Activated CD8-positive, alpha-beta T cell treated with anti-CD3 and anti-CD28 coated beads for 36 hours (primary cell): Measurements from ENCODE around the gene PARM1. TPM values are rescaled to one million over a fixed set of nuclear protein-coding genes. Genes with fewer than 3 reads are reported as not detected.

Experiments
- ATAC-seq: fragments of 200-7000 bp; cut with Tn5 transposase; one replicate; pipeline ENCODE4 v1.10.0; 2021; ENCODE audit warnings: mild to moderate bottlenecking, moderate library complexity
- CTCF ChIA-PET: fragments of 350-600 bp; sonication (Branson Sonifier 250); formaldehyde crosslinking; loops from one replicate; lab custom pipeline; 2021; ENCODE audit warnings: antibody characterized with exemption; lab: Charles Lee
- POLR2A ChIA-PET: fragments of 350-600 bp; sonication (Branson Sonifier 250); formaldehyde crosslinking; loops from one replicate; lab custom pipeline; 2021; ENCODE audit warnings: antibody characterized with exemption; lab: Charles Lee
- DNase-seq: peaks from one replicate; pipeline ENCODE4 v3.0.0-alpha.2; 2020
- H3K27ac Mint-ChIP-seq: one replicate; pipeline ENCODE4 v1.8.0; 2021; ENCODE audit warnings: mild to moderate bottlenecking, mixed read lengths
- H3K27me3 Mint-ChIP-seq: one replicate; pipeline ENCODE4 v1.8.0; 2021; ENCODE audit warnings: mixed read lengths
- H3K36me3 Mint-ChIP-seq: one replicate; pipeline ENCODE4 v1.8.0; 2021; ENCODE audit warnings: low read depth, mixed read lengths
- H3K4me1 Mint-ChIP-seq: one replicate; pipeline ENCODE4 v1.8.0; 2021; ENCODE audit warnings: low read depth, mixed read lengths
- H3K4me3 Mint-ChIP-seq: one replicate; pipeline ENCODE4 v1.8.0; 2021; ENCODE audit warnings: mild to moderate bottlenecking, moderate library complexity, mixed read lengths
- H3K9me3 Mint-ChIP-seq: one replicate; pipeline ENCODE4 v1.8.0; 2021; ENCODE audit warnings: mixed read lengths
- CTCF ChIP-seq: fragments of 200-600 bp; IDR thresholded peaks from one replicate; pipeline ENCODE4 v1.8.0; 2022; ENCODE audit warnings: antibody characterized with exemption, mild to moderate bottlenecking
- intact Hi-C: fragments of 100-400 bp; cut with micrococcal nuclease; formaldehyde crosslinking; loops from one replicate; pipeline ENCODE4 v1.10.0; 2022
- total RNA-seq, 2 experiments: library from RNA; stranded (reverse); gene quantifications; one replicate each; pipeline ENCODE4 v1.2.3, GENCODE V29; 2021

The PARM1 gene
- total RNA-seq, 2 experiments from 2014 or later = 0.07 TPM; not detected in 1

- DNase-seq (no peak), ATAC-seq (no peak)
- Mint-ChIP-seq H3K27me3 (peaks cover 1% of the 10 kb centered on the region), H3K27ac (no peak overlapping the region), H3K4me3 (no peak overlapping the region), H3K36me3 (no peaks in the 10 kb centered on the region), H3K9me3 (no peaks in the 10 kb centered on the region), H3K4me1 (no peaks in the 10 kb centered on the region)
- CTCF ChIA-PET = no interaction called here
- intact Hi-C loops = no loop called here
- no peak for TF ChIP-seq CTCF
- POLR2A ChIA-PET = no interaction called here
These were observed 34.4 kb downstream of the PARM1 start for GRCh38 chr4:74967324-74967723.

DNA sequence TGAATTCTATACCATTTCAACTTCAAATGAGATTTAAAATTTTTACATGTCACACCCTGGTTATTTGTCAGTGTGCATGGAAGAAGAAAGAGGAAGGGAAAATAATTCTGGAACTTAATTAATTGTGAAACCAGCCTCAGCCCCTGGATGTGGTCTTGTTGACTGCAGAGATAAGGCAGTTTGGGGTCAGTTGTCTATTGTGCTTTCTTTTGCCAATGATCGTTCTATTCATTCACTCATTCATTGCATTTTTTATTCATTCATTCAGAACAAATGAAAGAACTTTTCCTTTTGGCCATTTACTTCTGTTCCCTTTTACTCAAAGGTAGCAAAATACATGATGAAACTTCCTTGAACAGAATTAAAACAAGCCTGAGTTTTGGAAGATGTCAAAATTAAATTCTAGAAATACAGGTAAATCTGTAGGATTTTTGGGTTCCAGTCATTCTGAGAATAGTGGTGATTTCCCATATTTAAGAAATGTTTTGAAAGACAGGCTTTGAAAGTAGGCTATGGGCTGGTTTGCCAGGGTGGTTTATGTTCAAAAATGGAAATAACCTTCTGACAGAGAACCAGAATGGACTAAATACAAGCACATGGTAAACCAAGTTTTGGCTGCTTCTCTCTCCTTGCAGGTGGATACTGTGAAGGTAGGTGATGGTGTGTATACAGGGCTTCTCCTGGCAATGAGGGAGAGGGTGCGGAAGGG lies 35.7 kb downstream of the PARM1 start:
- no peak for DNase-seq
- CTCF ChIA-PET = no interaction called here
- Mint-ChIP-seq H3K4me3 (no peak overlapping the region), H3K36me3 (no peaks in the 10 kb centered on the region), H3K9me3 (no peaks in the 10 kb centered on the region), H3K4me1 (no peaks in the 10 kb centered on the region), H3K27me3 (peaks cover 1% of the 10 kb centered on the region), H3K27ac (no peak overlapping the region)
- ATAC-seq = no peak
- intact Hi-C loops = no loop called here
- TF ChIP-seq CTCF = no peak
- POLR2A ChIA-PET = no interaction called here

- H3K27me3 Mint-ChIP-seq = peaks cover 1% of the 10 kb centered on the region
- POLR2A ChIA-PET = no interaction called here
- H3K4me3 Mint-ChIP-seq = no peak overlapping the region
- no peak overlapping the region for H3K27ac Mint-ChIP-seq
- no peaks in the 10 kb centered on the region for H3K4me1 Mint-ChIP-seq
- ATAC-seq (no peak), DNase-seq (no peak)
- H3K9me3 Mint-ChIP-seq = no peaks in the 10 kb centered on the region
- CTCF ChIA-PET = interaction anchor here (1.4 kb wide), 1 partner anchor 15 kb away, joined by 3 read pairs; no protein-coding TSS in a partner anchor
- intact Hi-C loops = no loop called here
- H3K36me3 Mint-ChIP-seq = no peaks in the 10 kb centered on the region
- TF ChIP-seq CTCF = no peak
These were observed 36.9 kb downstream of the PARM1 start for GRCh38 chr4:74969507-74970474.

DNA sequence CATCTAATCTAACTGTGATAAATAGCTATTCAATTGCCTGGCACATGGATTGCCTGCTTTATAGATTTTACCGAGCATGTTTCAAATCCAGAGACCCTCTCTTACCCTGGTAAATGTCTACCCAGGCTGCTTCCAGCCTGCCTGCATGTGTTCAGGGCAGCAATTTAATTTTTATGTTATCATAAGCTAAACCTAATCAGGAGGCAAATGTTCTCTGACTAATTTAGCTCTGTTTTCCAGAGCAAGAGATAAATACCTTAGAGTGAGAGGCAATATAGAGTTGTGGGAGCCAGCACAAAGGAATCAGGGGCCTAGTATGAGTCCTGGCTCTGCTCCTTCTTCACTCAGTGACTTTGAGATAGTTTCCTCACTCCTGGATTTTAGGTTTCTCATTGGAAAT lies 37.7 kb downstream of the PARM1 start:
- TF ChIP-seq CTCF = no peak
- CTCF ChIA-PET = interaction anchor here (1.4 kb wide), 1 partner anchor 14 kb away, joined by 3 read pairs; no protein-coding TSS in a partner anchor

GRCh38 chr4:74971862-74972261 lies 38.9 kb downstream of the PARM1 start:
- ATAC-seq (no peak), DNase-seq (no peak)
- ChIA-PET CTCF (no interaction called here), POLR2A (no interaction called here)
- H3K4me1 Mint-ChIP-seq = no peaks in the 10 kb centered on the region
- H3K36me3 Mint-ChIP-seq = no peaks in the 10 kb centered on the region
- intact Hi-C loops = no loop called here
- H3K27me3 Mint-ChIP-seq = peaks cover 1% of the 10 kb centered on the region
- H3K27ac Mint-ChIP-seq = no peak overlapping the region
- H3K9me3 Mint-ChIP-seq = no peaks in the 10 kb centered on the region
- H3K4me3 Mint-ChIP-seq = no peak overlapping the region
- no peak for TF ChIP-seq CTCF

More for the DNA sequence above, 37.7 kb downstream of the PARM1 start:
- H3K27me3 Mint-ChIP-seq = peaks cover 1% of the 10 kb centered on the region
- DNase-seq (no peak), ATAC-seq (no peak)
- H3K4me3 Mint-ChIP-seq = no peak overlapping the region
- no peaks in the 10 kb centered on the region for H3K9me3 Mint-ChIP-seq
- POLR2A ChIA-PET = no interaction called here
- H3K36me3 Mint-ChIP-seq = no peaks in the 10 kb centered on the region
- no peaks in the 10 kb centered on the region for H3K4me1 Mint-ChIP-seq
- intact Hi-C loops = no loop called here
- no peak overlapping the region for H3K27ac Mint-ChIP-seq
